Activated CD4-positive, alpha-beta T cell treated with anti-CD3 and anti-CD28 coated beads, Interleukin-2, amount 10 ng/mL, durations not matched to agents 24 days and 14 days (primary cell): Measurements from ENCODE around the gene PPIB. TPM values are rescaled to one million over a fixed set of nuclear protein-coding genes. Genes with fewer than 3 reads are reported as not detected.
A peak's percentile ranks its signal among the peaks of the same experiment; 100 is the strongest.

Experiments used
- DNase-seq: peaks from one replicate; pipeline ENCODE4 v3.0.0; 2022
- H3K27ac Mint-ChIP-seq: one replicate; pipeline ENCODE4 v1.8.0; 2022; ENCODE audit warnings: mild to moderate bottlenecking, mixed read lengths
- H3K27me3 Mint-ChIP-seq: one replicate; pipeline ENCODE4 v1.8.0; 2022; ENCODE audit warnings: mixed read lengths
- H3K36me3 Mint-ChIP-seq: one replicate; pipeline ENCODE4 v1.8.0; 2022; ENCODE audit warnings: low read depth, mild to moderate bottlenecking, mixed read lengths
- H3K4me1 Mint-ChIP-seq: one replicate; pipeline ENCODE4 v1.8.0; 2021; ENCODE audit warnings: mixed read lengths
- H3K4me3 Mint-ChIP-seq: one replicate; pipeline ENCODE4 v1.8.0; 2022; ENCODE audit warnings: mild to moderate bottlenecking, moderate library complexity, mixed read lengths
- H3K9me3 Mint-ChIP-seq: one replicate; pipeline ENCODE4 v1.8.0; 2021; ENCODE audit warnings: mixed read lengths
- intact Hi-C: fragments of 100-400 bp; cut with micrococcal nuclease; formaldehyde crosslinking; loops from one replicate; pipeline ENCODE4 v1.15.1; 2023
- total RNA-seq: library from RNA; stranded (reverse); gene quantifications from 2 replicates; pipeline ENCODE4 v1.2.3, GENCODE V29; 2022

PPIB gene
- total RNA-seq, 1 donor from 2014 or later = 384 TPM

DNA sequence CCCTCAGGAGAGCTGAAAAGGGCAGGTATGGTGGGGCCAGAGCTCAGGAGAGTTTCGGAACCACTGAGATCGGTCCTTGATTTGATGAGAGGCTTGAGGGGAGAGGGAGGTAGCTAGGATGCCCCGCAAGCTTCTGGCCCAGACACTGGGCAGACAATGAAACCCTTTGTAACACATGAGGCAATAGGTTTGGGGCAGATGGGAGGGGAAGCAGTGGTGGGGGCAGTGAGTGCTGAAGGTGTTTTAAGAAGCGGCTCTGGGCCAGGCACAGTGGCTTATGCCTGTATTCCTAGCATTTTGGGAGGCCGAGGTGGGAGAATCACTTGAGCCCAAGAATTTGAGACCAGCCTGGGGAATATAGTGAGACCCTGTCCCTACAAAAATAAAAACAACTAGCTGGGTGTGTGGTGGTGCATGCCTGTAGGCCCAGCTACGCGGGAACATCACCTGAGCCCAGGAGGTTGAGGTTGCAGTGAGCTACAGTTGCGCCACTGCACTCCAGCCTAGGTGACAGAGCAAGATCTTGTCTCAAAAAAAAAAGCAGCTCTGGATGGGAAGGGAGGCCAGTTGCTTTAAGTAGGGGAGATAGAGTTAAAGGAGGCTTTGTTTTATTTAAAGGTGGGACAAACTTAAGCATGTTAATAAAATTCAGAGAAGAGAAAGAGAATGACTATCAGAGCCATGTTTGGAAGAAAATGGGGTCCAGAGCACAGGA is 20.9 kb downstream of the PPIB start:
- Mint-ChIP-seq H3K36me3 (peaks cover 25% of the 10 kb centered on the region), H3K27ac (no peak overlapping the region)

DNA sequence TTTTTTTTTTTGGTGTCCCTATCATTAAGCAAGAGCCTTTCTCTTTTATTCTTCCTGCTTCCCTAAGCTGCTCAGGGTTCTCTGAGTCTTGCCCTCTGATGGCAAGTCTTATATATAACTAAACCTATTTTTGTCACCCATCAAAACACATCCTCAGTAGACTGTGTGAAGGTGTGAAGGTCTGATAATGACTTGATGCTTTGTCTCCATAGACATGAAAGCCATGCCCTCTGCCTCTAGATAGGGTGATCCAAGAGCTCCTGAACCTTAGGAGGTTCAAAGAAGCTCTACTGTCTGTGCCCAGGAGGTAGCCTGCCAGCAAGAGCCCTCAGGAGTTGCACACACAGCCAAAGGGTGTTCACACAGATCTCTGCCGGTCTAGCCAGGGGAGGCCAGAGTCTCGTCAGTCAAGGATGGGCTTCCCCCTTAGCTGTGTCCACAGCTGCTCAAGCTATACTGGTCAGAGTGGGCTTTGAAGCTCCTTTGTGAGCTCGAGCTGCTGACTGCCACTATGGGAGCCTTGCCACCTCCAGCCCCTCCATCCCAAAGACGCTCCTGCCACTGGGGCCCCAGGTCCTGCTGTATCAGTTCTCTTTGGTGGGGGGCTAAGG is 24.4 kb downstream of the PPIB start:
- no peaks in the 10 kb centered on the region for H3K9me3 Mint-ChIP-seq
- H3K36me3 Mint-ChIP-seq = peaks cover 42% of the 10 kb centered on the region
- intact Hi-C loops = no loop called here
- no peak overlapping the region for H3K27ac Mint-ChIP-seq
- no peak for DNase-seq
- no peak overlapping the region for H3K4me3 Mint-ChIP-seq
- H3K4me1 Mint-ChIP-seq = no peaks in the 10 kb centered on the region
- H3K27me3 Mint-ChIP-seq = no peaks in the 10 kb centered on the region

More for the DNA sequence above, 20.9 kb downstream of the PPIB start:
- intact Hi-C loops = no loop called here
- Mint-ChIP-seq H3K4me1 (no peaks in the 10 kb centered on the region), H3K27me3 (no peaks in the 10 kb centered on the region), H3K4me3 (no peak overlapping the region), H3K9me3 (no peaks in the 10 kb centered on the region)
- no peak for DNase-seq

DNA sequence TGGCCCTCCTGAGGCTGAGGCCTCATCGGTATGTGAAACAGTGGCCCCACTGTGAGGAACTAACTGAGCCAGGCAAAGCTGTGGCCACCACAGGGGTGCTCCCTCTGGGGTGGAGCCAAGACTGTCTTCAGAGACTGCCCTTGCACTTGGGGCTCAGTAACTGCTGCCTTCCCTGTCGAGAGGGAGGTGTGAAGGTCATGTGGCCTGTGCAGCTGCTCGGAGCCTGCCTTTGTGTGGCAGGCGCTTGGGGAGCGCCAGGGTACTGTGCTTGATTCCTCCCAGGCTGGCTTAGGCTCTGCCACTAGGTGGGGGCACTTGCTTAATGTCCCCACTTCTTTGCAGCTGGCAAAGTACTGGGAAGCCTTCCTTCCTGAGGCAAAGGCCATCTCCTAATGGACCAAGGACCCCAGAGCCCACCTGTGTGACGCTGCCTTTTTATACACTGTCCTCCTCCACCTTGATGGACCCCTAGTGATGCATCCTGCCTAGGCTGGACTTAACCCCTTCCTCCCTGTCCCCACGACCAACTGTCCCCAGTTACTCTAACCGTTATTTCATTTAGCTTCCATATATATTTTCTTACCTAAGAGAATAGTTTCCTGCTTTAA is 25.5 kb downstream of the PPIB start:
- no peak overlapping the region for H3K27ac Mint-ChIP-seq
- H3K36me3 Mint-ChIP-seq = peaks cover 50% of the 10 kb centered on the region
- no peaks in the 10 kb centered on the region for H3K4me1 Mint-ChIP-seq
- H3K4me3 Mint-ChIP-seq = no peak overlapping the region
- intact Hi-C loops = no loop called here
- H3K9me3 Mint-ChIP-seq = no peaks in the 10 kb centered on the region
- no peak for DNase-seq
- no peaks in the 10 kb centered on the region for H3K27me3 Mint-ChIP-seq

- Mint-ChIP-seq H3K4me1 (no peaks in the 10 kb centered on the region), H3K9me3 (no peaks in the 10 kb centered on the region), H3K27me3 (no peaks in the 10 kb centered on the region), H3K36me3 (peaks cover 55% of the 10 kb centered on the region), H3K4me3 (no peak overlapping the region), H3K27ac (no peak overlapping the region)
- intact Hi-C loops = no loop called here
- DNase-seq = no peak
Measured at GRCh38 chr15:64136347-64136746, 26.5 kb downstream of the PPIB start.

DNA sequence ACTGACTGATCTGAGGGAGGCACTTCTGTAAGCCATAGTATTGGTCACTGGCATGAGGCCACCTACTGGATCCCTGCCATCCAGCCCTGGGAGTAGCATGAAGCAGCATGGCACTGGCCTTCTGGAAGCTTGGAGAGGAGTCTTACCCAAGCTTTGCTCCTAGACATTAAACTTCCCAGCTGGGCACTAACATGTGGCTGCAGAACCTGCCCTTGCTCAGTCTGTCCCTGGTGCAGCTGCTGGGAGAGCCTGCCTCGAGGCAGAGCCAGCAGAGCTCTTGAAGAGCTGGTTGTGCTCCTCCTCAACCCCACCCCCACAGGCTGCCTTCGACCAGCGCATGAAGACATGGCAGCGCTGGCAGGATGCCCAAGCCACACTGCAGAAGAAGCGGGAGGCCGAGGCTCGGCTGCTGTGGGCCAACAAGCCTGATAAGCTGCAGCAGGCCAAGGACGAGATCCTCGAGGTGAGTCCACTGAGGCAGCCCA is 28.4 kb downstream of the PPIB start:
- H3K4me1 Mint-ChIP-seq = no peaks in the 10 kb centered on the region
- no peaks in the 10 kb centered on the region for H3K27me3 Mint-ChIP-seq
- no peak overlapping the region for H3K27ac Mint-ChIP-seq
- H3K4me3 Mint-ChIP-seq = no peak overlapping the region
- DNase-seq = no peak
- intact Hi-C loops = no loop called here
- H3K36me3 Mint-ChIP-seq = peaks cover 65% of the 10 kb centered on the region
- H3K9me3 Mint-ChIP-seq = no peaks in the 10 kb centered on the region

DNA sequence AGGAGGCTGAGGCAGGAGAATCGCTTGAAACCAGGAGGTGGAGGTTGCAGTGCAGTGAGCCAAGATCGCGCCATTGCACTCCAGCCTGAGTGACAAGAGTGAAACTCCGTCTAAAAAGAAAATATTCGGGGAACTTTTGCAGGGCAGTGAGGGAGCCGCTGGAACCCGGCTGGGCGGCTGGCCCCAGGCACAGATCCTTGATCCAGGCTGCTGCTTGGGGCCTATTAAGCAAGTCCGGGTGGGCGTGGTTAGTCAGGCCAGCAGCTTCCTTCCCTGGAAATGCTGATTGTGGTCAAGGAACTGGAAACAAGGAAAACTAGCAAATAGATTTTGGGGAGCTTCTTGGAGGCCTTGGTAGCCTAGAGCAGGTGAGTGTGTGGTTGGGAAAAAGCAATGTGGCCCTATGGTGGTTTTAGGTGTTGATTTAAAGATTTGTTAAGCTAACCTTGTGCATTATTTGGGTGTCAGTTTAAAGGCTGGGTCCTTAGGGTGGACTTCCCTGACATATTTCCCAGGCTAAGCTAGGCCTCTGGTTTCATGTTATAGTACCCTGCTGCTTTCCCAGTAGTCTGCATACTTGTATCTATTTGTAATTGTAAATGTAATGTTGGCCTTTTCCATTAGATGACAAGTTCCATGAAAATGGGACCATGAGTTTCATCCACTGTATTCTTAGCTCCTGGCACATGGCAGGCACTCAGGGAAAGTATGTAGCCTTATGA is 29.0 kb downstream of the PPIB start:
- Mint-ChIP-seq H3K36me3 (peaks cover 67% of the 10 kb centered on the region), H3K27me3 (no peaks in the 10 kb centered on the region), H3K4me3 (no peak overlapping the region), H3K27ac (no peak overlapping the region), H3K4me1 (no peaks in the 10 kb centered on the region), H3K9me3 (no peaks in the 10 kb centered on the region)
- no peak for DNase-seq
- intact Hi-C loops = no loop called here

- Mint-ChIP-seq H3K4me3 (no peak overlapping the region), H3K36me3 (peaks cover 73% of the 10 kb centered on the region), H3K27ac (no peak overlapping the region), H3K9me3 (no peaks in the 10 kb centered on the region), H3K27me3 (no peaks in the 10 kb centered on the region), H3K4me1 (peaks cover 3% of the 10 kb centered on the region)
- DNase-seq = no peak
- intact Hi-C loops = no loop called here
Measured at GRCh38 chr15:64132217-64132616, 30.6 kb downstream of the PPIB start.

- Mint-ChIP-seq H3K27ac (no peak overlapping the region), H3K4me1 (peaks cover 3% of the 10 kb centered on the region), H3K9me3 (no peaks in the 10 kb centered on the region), H3K36me3 (peaks cover 73% of the 10 kb centered on the region), H3K27me3 (no peaks in the 10 kb centered on the region), H3K4me3 (no peak overlapping the region)
- DNase-seq = no peak
- intact Hi-C loops = no loop called here
Measured at GRCh38 chr15:64131547-64131946, 31.3 kb downstream of the PPIB start.

- peaks cover 3% of the 10 kb centered on the region for H3K4me1 Mint-ChIP-seq
- no peaks in the 10 kb centered on the region for H3K9me3 Mint-ChIP-seq
- H3K36me3 Mint-ChIP-seq = peaks cover 72% of the 10 kb centered on the region
- H3K27ac Mint-ChIP-seq = no peak overlapping the region
- intact Hi-C loops = no loop called here
- no peak overlapping the region for H3K4me3 Mint-ChIP-seq
- no peaks in the 10 kb centered on the region for H3K27me3 Mint-ChIP-seq
- DNase-seq = no peak
Measured at GRCh38 chr15:64130159-64130558, 32.7 kb downstream of the PPIB start.

GRCh38 chr15:64127521-64128270 is 35.1 kb downstream of the PPIB start:
- peaks cover 66% of the 10 kb centered on the region for H3K36me3 Mint-ChIP-seq
- intact Hi-C loops = no loop called here
- H3K4me3 Mint-ChIP-seq = no peak overlapping the region
- no peaks in the 10 kb centered on the region for H3K27me3 Mint-ChIP-seq
- peaks cover 3% of the 10 kb centered on the region for H3K4me1 Mint-ChIP-seq
- no peak for DNase-seq
- peak overlapping the region; percentile 48 for H3K27ac Mint-ChIP-seq
- H3K9me3 Mint-ChIP-seq = no peaks in the 10 kb centered on the region

- Mint-ChIP-seq H3K27me3 (no peaks in the 10 kb centered on the region), H3K27ac (no peak overlapping the region)
Measured at GRCh38 chr15:64125978-64126377, 36.8 kb downstream of the PPIB start.

GRCh38 chr15:64122936-64123351 is 39.9 kb downstream of the PPIB start:
- Mint-ChIP-seq H3K9me3 (no peaks in the 10 kb centered on the region), H3K4me1 (peaks cover 3% of the 10 kb centered on the region), H3K36me3 (peaks cover 53% of the 10 kb centered on the region), H3K4me3 (no peak overlapping the region), H3K27ac (no peak overlapping the region), H3K27me3 (no peaks in the 10 kb centered on the region)
- DNase-seq = no peak
- intact Hi-C loops = no loop called here

More at GRCh38 chr15:64125978-64126377, 36.8 kb downstream of the PPIB start:
- H3K36me3 Mint-ChIP-seq = peaks cover 57% of the 10 kb centered on the region
- intact Hi-C loops = no loop called here
- DNase-seq = no peak
- no peak overlapping the region for H3K4me3 Mint-ChIP-seq
- peaks cover 3% of the 10 kb centered on the region for H3K4me1 Mint-ChIP-seq
- H3K9me3 Mint-ChIP-seq = no peaks in the 10 kb centered on the region

GRCh38 chr15:64122444-64122843 is 40.4 kb downstream of the PPIB start:
- no peaks in the 10 kb centered on the region for H3K9me3 Mint-ChIP-seq
- no peak overlapping the region for H3K27ac Mint-ChIP-seq
- H3K4me1 Mint-ChIP-seq = peaks cover 1% of the 10 kb centered on the region
- H3K36me3 Mint-ChIP-seq = peaks cover 51% of the 10 kb centered on the region
- no peaks in the 10 kb centered on the region for H3K27me3 Mint-ChIP-seq
- intact Hi-C loops = no loop called here
- no peak for DNase-seq
- no peak overlapping the region for H3K4me3 Mint-ChIP-seq
